ENCODE results near the gene PNPLA6. TPM values are rescaled to one million over a fixed set of nuclear protein-coding genes. Genes with fewer than 3 reads are reported as not detected.

The PNPLA6 gene
- total and polyA plus RNA-seq, 9 of the 15 experiments (the other 6 are each of a cell fraction or from before 2014, with no cell fraction given) = 0.07 to 30.2 (median 8.3) TPM

DNA sequence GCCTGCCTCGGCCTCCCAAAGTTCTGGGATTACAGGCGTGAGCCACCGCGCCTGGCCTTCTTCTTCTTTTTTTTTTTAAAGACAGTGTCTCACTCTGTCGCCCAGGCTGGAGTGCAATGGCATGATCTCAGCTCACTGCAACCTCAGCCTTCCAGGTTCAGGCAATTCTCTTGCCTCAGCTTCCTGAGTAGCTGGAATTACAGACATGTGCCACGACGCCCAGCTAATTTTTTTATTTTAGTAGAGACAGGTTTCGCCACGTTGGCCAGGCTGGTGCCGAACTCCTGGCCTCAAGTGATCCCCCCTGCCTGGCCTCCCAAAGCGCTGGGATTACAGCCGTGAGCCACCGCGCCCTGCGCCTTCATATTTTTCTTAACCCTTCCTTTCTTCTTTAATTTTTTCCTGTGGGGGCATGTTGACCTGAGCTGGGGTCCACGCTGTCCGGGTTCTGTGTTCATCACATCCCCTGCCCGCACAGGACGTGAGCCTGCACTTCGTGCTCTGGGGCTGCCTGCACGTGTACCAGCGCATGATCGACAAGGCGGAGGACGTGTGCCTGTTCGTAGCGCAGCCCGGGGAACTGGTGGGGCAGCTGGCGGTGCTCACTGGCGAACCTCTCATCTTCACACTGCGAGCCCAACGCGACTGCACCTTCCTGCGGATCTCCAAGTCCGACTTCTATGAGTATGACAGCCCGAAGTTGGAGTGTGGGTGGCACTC lies 14.1 kb downstream of the PNPLA6 start:
- FAIRE-seq (no peak), ATAC-seq (no peak), DNase-seq (ENCODE audit: extremely low read depth in 1 of 4, low spot score in 3 of 4) (no peak)
- Histone ChIP-seq H3K27ac (ENCODE audit: extremely low read depth, low read depth, low read length) (no peak overlapping the region), H3K4me1 (replicated peaks in 1 of 2; ENCODE audit: control insufficient read depth in 2 of 2, insufficient read depth in 2 of 2, low read length in 2 of 2) (peaks cover 2 to 30% of the 10 kb centered on the region in 2 experiments; a peak in 3 of 5 replicates), H3K9me1 (ENCODE audit: control insufficient read depth, insufficient read depth, low read length) (no peaks in the 10 kb centered on the region), H3K9ac (ENCODE audit: insufficient read depth in 1 of 2, low read depth in 2 of 2, low read length in 2 of 2) (no peak overlapping the region), H2AFZ (ENCODE audit: low read depth, low read length) (no peak overlapping the region), H3K27me3 (ENCODE audit: control insufficient read depth in 2 of 2, insufficient read depth in 2 of 2, low read length in 2 of 2) (no peaks in the 10 kb centered on the region), H4K20me1 (replicated peaks; ENCODE audit: control insufficient read depth, insufficient read depth, low read length) (no peaks in the 10 kb centered on the region), H3K4me3 (no peak overlapping the region), H3K4me2 (ENCODE audit: insufficient read depth, low read length) (no peak overlapping the region), H3K9me3 (replicated peaks; ENCODE audit: control insufficient read depth, insufficient read depth, low read depth, low read length) (0 out of 2 replicates have a peak, but pooled peaks cover 3% of the 10 kb centered on the region), H3K36me3 (ENCODE audit: control insufficient read depth, insufficient read depth, low read length) (no peaks in the 10 kb centered on the region), H3K79me2 (ENCODE audit: control insufficient read depth, insufficient read depth, low read length) (no peaks in the 10 kb centered on the region)
- no TSS peak for BruUV-seq (replicated peaks)
- 92% methylated on average over 28 of the region's 36 CpGs for WGBS (ENCODE audit: insufficient coverage, low coverage, missing lambda C conversion rate)
- TF ChIP-seq PHF20 (IDR thresholded peaks at IDR 0.05; ENCODE audit: partially characterized antibody) (no peak), JUN (IDR thresholded peaks at IDR 0.05; ENCODE audit: borderline replicate concordance, low read depth, low read length) (no peak), JUN (CRISPR knock-in tag; IDR thresholded peaks at IDR 0.05; ENCODE audit: borderline replicate concordance) (no peak), ZC3H11A (IDR thresholded peaks at IDR 0.05; ENCODE audit: low read depth, low read length) (no peak), ARNT (IDR thresholded peaks at IDR 0.05) (no peak), IRF2 (CRISPR knock-in tag; IDR thresholded peaks at IDR 0.05) (no peak), KHSRP (IDR thresholded peaks at IDR 0.05) (no peak), RFX5 (IDR thresholded peaks at IDR 0.05; ENCODE audit: low read depth, low read length) (no peak), ZBED1 (IDR thresholded peaks at IDR 0.05) (no peak), MTA2 (IDR thresholded peaks at IDR 0.05; ENCODE audit: low read depth) (no peak), ZBTB17 (CRISPR knock-in tag; IDR thresholded peaks at IDR 0.05) (no peak), ETS2 (tag; IDR thresholded peaks at IDR 0.05; ENCODE audit: borderline replicate concordance, poor library complexity, severe bottlenecking) (no peak)
- TF ChIP-seq, protein P1, sequence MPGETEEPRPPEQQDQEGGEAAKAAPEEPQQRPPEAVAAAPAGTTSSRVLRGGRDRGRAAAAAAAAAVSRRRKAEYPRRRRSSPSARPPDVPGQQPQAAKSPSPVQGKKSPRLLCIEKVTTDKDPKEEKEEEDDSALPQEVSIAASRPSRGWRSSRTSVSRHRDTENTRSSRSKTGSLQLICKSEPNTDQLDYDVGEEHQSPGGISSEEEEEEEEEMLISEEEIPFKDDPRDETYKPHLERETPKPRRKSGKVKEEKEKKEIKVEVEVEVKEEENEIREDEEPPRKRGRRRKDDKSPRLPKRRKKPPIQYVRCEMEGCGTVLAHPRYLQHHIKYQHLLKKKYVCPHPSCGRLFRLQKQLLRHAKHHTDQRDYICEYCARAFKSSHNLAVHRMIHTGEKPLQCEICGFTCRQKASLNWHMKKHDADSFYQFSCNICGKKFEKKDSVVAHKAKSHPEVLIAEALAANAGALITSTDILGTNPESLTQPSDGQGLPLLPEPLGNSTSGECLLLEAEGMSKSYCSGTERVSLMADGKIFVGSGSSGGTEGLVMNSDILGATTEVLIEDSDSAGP (CRISPR knock-in tag; IDR thresholded peaks at IDR 0.05) = no peak
- TF ChIP-seq, protein P2, sequence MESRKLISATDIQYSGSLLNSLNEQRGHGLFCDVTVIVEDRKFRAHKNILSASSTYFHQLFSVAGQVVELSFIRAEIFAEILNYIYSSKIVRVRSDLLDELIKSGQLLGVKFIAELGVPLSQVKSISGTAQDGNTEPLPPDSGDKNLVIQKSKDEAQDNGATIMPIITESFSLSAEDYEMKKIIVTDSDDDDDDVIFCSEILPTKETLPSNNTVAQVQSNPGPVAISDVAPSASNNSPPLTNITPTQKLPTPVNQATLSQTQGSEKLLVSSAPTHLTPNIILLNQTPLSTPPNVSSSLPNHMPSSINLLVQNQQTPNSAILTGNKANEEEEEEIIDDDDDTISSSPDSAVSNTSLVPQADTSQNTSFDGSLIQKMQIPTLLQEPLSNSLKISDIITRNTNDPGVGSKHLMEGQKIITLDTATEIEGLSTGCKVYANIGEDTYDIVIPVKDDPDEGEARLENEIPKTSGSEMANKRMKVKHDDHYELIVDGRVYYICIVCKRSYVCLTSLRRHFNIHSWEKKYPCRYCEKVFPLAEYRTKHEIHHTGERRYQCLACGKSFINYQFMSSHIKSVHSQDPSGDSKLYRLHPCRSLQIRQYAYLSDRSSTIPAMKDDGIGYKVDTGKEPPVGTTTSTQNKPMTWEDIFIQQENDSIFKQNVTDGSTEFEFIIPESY (CRISPR knock-in tag; IDR thresholded peaks at IDR 0.05) = no peak
- intact Hi-C loops (cut with micrococcal nuclease) = no loop called here
- ChIA-PET CTCF (ENCODE audit: low intra/inter-chr PET ratio) (no interaction called here), POLR2A (no interaction called here)
- in situ Hi-C loops (cut with MboI) = no loop called here
